Kidney tubule cell (primary cell): ENCODE results near the gene EXOC4.
"Not testable (repeated sequence)": the region's sequence is repeated elsewhere in the genome, so short reads cannot be mapped to it uniquely, and the experiment has no call there.

Experiments
- DNase-seq: peaks from one replicate; pipeline ENCODE4 v3.0.0-alpha.2; 2018; ENCODE audit warnings: low spot score

EXOC4 gene

GRCh38 chr7:134041477-134041876, 788.6 kb downstream of the EXOC4 start:
- DNase-seq = no peak

- DNase-seq = no peak
Measured at GRCh38 chr7:134042307-134042706, 789.4 kb downstream of the EXOC4 start.

GRCh38 chr7:134044682-134045081, 791.8 kb downstream of the EXOC4 start:
- DNase-seq = peak; percentile 62

GRCh38 chr7:134045716-134046115, 792.8 kb downstream of the EXOC4 start:
- no peak for DNase-seq

- no peak for DNase-seq
Measured at GRCh38 chr7:134046594-134047128, 793.8 kb downstream of the EXOC4 start.

- DNase-seq = no peak
Measured at GRCh38 chr7:134047675-134048074, 794.8 kb downstream of the EXOC4 start.

- DNase-seq = no peak
Measured at GRCh38 chr7:134048166-134048565, 795.3 kb downstream of the EXOC4 start.

GRCh38 chr7:134051020-134051419, 798.1 kb downstream of the EXOC4 start:
- DNase-seq = no peak

GRCh38 chr7:134056816-134057215, 803.9 kb downstream of the EXOC4 start:
- no peak for DNase-seq

GRCh38 chr7:134058521-134058920, 805.6 kb downstream of the EXOC4 start:
- no peak for DNase-seq

GRCh38 chr7:134058980-134059379, 806.1 kb downstream of the EXOC4 start:
- DNase-seq = no peak

GRCh38 chr7:134059921-134060320, 807.0 kb downstream of the EXOC4 start:
- DNase-seq = no peak

GRCh38 chr7:134060874-134061273, 808.0 kb downstream of the EXOC4 start:
- no peak for DNase-seq

GRCh38 chr7:134062460-134062859, 809.6 kb downstream of the EXOC4 start:
- DNase-seq = no peak

- DNase-seq = no peak
Measured at GRCh38 chr7:134065415-134065814, 812.5 kb downstream of the EXOC4 start.

- no peak for DNase-seq
Measured at GRCh38 chr7:134067164-134067563, 814.3 kb downstream of the EXOC4 start.

- DNase-seq = no peak
Measured at GRCh38 chr7:134068670-134069069, 815.8 kb downstream of the EXOC4 start.

GRCh38 chr7:134069187-134069586, 816.3 kb downstream of the EXOC4 start:
- DNase-seq = no peak

GRCh38 chr7:134070673-134071072, 817.8 kb downstream of the EXOC4 start:
- DNase-seq = no peak

GRCh38 chr7:134071355-134072331, 818.8 kb downstream of the EXOC4 start:
- DNase-seq = no peak

GRCh38 chr7:134073276-134073675, 820.4 kb downstream of the EXOC4 start:
- no peak for DNase-seq

GRCh38 chr7:134075799-134076198, 822.9 kb downstream of the EXOC4 start:
- DNase-seq = no peak

- not testable (repeated sequence) for DNase-seq
Measured at GRCh38 chr7:134077560-134077959, 824.7 kb downstream of the EXOC4 start.

- DNase-seq = no peak
Measured at GRCh38 chr7:134078991-134079390, 826.1 kb downstream of the EXOC4 start.
